ENCODE data around the gene SEPSECS. TPM values are rescaled to one million over a fixed set of nuclear protein-coding genes. Genes with fewer than 3 reads are reported as not detected.

The SEPSECS gene
- total and polyA plus RNA-seq, 9 of the 15 experiments (the other 6 are each of a cell fraction or from before 2014, with no cell fraction given) = 3.9 to 17.2 (median 7.9) TPM

DNA sequence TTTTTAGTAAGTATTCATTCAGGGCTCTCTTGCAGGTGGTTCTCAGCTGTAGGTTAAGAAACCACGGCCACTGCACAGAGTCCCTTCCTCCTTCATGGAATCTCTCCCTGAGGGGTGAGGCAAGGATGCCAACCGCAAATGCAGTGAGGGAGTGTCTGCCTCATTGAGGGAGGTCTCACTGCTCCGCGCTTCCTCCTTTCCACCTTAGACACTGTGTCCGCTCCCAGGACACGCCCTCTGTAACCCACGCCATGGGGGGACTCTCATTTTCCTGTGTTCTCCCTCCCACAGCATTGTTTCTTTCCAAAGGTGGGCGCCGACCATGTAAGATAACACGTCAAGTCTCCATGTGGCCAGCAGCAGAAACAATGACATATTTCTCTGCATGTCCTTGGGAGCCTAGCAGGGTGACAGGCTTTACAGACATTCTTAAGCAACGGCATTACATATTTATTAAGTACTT, 63.2 kb downstream of the SEPSECS start:
- Histone ChIP-seq H3K36me3 (ENCODE audit: control insufficient read depth, insufficient read depth, low read length) (no peaks in the 10 kb centered on the region), H3K4me2 (ENCODE audit: insufficient read depth, low read length) (no peak overlapping the region), H3K4me1 (replicated peaks in 1 of 2; ENCODE audit: control insufficient read depth in 2 of 2, insufficient read depth in 2 of 2, low read length in 2 of 2) (peaks cover 6 to 7% of the 10 kb centered on the region in 2 experiments; a peak in 4 of 5 replicates), H3K27me3 (ENCODE audit: control insufficient read depth in 2 of 2, insufficient read depth in 2 of 2, low read length in 2 of 2) (peaks cover 27 to 35% of the 10 kb centered on the region in 2 experiments), H4K20me1 (replicated peaks; ENCODE audit: control insufficient read depth, insufficient read depth, low read length) (no peaks in the 10 kb centered on the region; the same call in 1 of the 2 replicates), H3K9me1 (ENCODE audit: control insufficient read depth, insufficient read depth, low read length) (no peaks in the 10 kb centered on the region), H3K4me3 (no peak overlapping the region), H3K79me2 (ENCODE audit: control insufficient read depth, insufficient read depth, low read length) (no peaks in the 10 kb centered on the region), H3K9me3 (replicated peaks; ENCODE audit: control insufficient read depth, insufficient read depth, low read depth, low read length) (peaks cover 4% of the 10 kb centered on the region), H2AFZ (ENCODE audit: low read depth, low read length) (no peak overlapping the region), H3K9ac (ENCODE audit: insufficient read depth in 1 of 2, low read depth in 2 of 2, low read length in 2 of 2) (no peak overlapping the region), H3K27ac (ENCODE audit: extremely low read depth, low read depth, low read length) (no peak overlapping the region)
- no TSS peak for BruUV-seq (replicated peaks)
- peak; percentile 25; the same call in 1 of the 3 replicates for ATAC-seq
- POLR2A ChIA-PET = interaction anchor here (0.8 kb wide), 1 partner anchor 9 kb away, joined by 3 read pairs; no protein-coding TSS in a partner anchor
- in situ Hi-C loops (cut with MboI) = no loop called here
- TF ChIP-seq POLR2A (conservative IDR thresholded peaks at IDR 0.05) (no peak), CBX1 (IDR thresholded peaks at IDR 0.05; ENCODE audit: low read depth) (no peak)
- WGBS (ENCODE audit: insufficient coverage, low coverage, missing lambda C conversion rate) = 0% methylated on average over 6 of the region's 11 CpGs
- intact Hi-C loops (cut with micrococcal nuclease) = no loop called here
- no peak for DNase-seq (ENCODE audit: extremely low read depth in 1 of 4, low spot score in 3 of 4)
- FAIRE-seq = no peak
- CTCF ChIA-PET (ENCODE audit: low intra/inter-chr PET ratio) = no interaction called here

DNA sequence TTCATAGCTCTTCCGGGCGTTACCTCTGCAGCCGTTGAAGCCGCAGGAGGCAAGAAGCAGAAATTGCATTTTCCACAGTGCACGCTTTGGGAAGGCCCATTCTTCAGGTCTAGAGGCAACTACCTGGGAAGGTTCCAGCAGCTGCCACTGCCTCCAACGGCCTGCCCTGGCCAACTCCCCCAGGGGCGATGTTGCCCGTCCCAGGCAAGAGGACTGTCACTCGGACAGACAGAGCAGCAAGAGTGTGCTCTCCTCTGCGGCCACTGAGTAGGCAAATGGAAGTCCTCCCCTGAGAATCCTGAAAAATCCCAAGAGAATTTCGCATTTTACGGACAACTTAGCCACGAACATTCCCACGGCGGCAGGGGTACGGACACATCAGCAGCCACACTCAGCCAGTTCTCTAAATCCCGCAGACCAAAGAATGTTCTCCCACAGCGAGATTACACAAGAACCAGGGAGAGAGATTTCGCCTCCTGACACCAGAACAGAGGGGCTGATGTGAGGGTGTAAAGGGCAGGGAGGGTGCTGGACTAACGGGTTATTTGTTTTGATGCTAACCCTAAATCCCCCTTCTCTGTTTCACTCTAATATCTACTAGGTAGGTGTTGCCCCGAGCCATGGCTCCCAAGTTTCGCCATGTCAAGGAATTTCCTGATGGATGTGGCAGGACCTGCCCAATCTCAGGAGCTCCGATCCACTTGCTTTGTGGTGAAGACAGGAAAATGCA, 63.8 kb downstream of the SEPSECS start:
- FAIRE-seq = no peak
- no peak for TF ChIP-seq NR2F6 (CRISPR knock-in tag; IDR thresholded peaks at IDR 0.05)
- no peak for TF ChIP-seq PCBP1 (IDR thresholded peaks at IDR 0.05; ENCODE audit: low read depth, low read length, poor library complexity, severe bottlenecking)
- TF ChIP-seq, protein P1, sequence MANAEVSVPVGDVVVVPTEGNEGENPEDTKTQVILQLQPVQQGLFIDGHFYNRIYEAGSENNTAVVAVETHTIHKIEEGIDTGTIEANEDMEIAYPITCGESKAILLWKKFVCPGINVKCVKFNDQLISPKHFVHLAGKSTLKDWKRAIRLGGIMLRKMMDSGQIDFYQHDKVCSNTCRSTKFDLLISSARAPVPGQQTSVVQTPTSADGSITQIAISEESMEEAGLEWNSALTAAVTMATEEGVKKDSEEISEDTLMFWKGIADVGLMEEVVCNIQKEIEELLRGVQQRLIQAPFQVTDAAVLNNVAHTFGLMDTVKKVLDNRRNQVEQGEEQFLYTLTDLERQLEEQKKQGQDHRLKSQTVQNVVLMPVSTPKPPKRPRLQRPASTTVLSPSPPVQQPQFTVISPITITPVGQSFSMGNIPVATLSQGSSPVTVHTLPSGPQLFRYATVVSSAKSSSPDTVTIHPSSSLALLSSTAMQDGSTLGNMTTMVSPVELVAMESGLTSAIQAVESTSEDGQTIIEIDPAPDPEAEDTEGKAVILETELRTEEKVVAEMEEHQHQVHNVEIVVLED (CRISPR knock-in tag; IDR thresholded peaks at IDR 0.05) = no peak
- no peak for TF ChIP-seq ZNF77 (CRISPR knock-in tag; IDR thresholded peaks at IDR 0.05)
- TF ChIP-seq RBM17 (IDR thresholded peaks at IDR 0.05; ENCODE audit: borderline replicate concordance, low read depth, low read length) = no peak
- TF ChIP-seq SMARCA5 (IDR thresholded peaks at IDR 0.05) = no peak
- TF ChIP-seq, protein P2, sequence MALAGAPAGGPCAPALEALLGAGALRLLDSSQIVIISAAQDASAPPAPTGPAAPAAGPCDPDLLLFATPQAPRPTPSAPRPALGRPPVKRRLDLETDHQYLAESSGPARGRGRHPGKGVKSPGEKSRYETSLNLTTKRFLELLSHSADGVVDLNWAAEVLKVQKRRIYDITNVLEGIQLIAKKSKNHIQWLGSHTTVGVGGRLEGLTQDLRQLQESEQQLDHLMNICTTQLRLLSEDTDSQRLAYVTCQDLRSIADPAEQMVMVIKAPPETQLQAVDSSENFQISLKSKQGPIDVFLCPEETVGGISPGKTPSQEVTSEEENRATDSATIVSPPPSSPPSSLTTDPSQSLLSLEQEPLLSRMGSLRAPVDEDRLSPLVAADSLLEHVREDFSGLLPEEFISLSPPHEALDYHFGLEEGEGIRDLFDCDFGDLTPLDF (CRISPR knock-in tag; IDR thresholded peaks at IDR 0.05) = no peak
- TF ChIP-seq DIDO1 (tag; IDR thresholded peaks at IDR 0.05; ENCODE audit: low read depth) = no peak
- no peak for TF ChIP-seq SRSF7 (optimal IDR thresholded peaks at IDR 0.05; ENCODE audit: low read depth, low read length)
- no peak for TF ChIP-seq ZNF766 (CRISPR knock-in tag; conservative IDR thresholded peaks at IDR 0.05)

More for the DNA sequence above, 63.8 kb downstream of the SEPSECS start:
- CTCF ChIA-PET (ENCODE audit: low intra/inter-chr PET ratio) = no interaction called here
- 10% methylated on average over 22 of the region's 23 CpGs for WGBS (ENCODE audit: insufficient coverage, low coverage, missing lambda C conversion rate)
- Histone ChIP-seq H2AFZ (ENCODE audit: low read depth, low read length) (no peak overlapping the region), H3K9ac (ENCODE audit: insufficient read depth in 1 of 2, low read depth in 2 of 2, low read length in 2 of 2) (peak overlapping the region in 1 of 2 experiments; percentile 8; a peak in 1 of 4 replicates), H3K4me1 (replicated peaks in 1 of 2; ENCODE audit: control insufficient read depth in 2 of 2, insufficient read depth in 2 of 2, low read length in 2 of 2) (peaks cover 6 to 7% of the 10 kb centered on the region in 2 experiments; a peak in 4 of 5 replicates), H3K79me2 (ENCODE audit: control insufficient read depth, insufficient read depth, low read length) (no peaks in the 10 kb centered on the region), H3K4me3 (no peak overlapping the region), H4K20me1 (replicated peaks; ENCODE audit: control insufficient read depth, insufficient read depth, low read length) (no peaks in the 10 kb centered on the region; the same call in 1 of the 2 replicates), H3K27me3 (ENCODE audit: control insufficient read depth in 2 of 2, insufficient read depth in 2 of 2, low read length in 2 of 2) (peaks cover 26 to 35% of the 10 kb centered on the region in 2 experiments), H3K9me1 (ENCODE audit: control insufficient read depth, insufficient read depth, low read length) (no peaks in the 10 kb centered on the region), H3K36me3 (ENCODE audit: control insufficient read depth, insufficient read depth, low read length) (no peaks in the 10 kb centered on the region), H3K4me2 (ENCODE audit: insufficient read depth, low read length) (no peak overlapping the region), H3K27ac (ENCODE audit: extremely low read depth, low read depth, low read length) (no peak overlapping the region), H3K9me3 (replicated peaks; ENCODE audit: control insufficient read depth, insufficient read depth, low read depth, low read length) (peaks cover 4% of the 10 kb centered on the region)
- no peak for ATAC-seq
- intact Hi-C loops (cut with micrococcal nuclease) (no loop called here), in situ Hi-C loops (cut with MboI) (no loop called here)
- POLR2A ChIA-PET = interaction anchor here (0.8 kb wide), 1 partner anchor 10 kb away, joined by 3 read pairs; no protein-coding TSS in a partner anchor
- BruUV-seq (replicated peaks) = no TSS peak
- DNase-seq (ENCODE audit: extremely low read depth in 1 of 4, low spot score in 3 of 4) = no peak
